HEK293 (cell line): Measurements from ENCODE around the gene DLL1.

Source experiments
- CTCF ChIA-PET: fragments of 350-600 bp; formaldehyde crosslinking; extraction: SDS; loops from one replicate; lab custom pipeline; 2021; ENCODE audit warnings: antibody characterized with exemption; lab: Yijun Ruan, JAX
- POLR2A ChIA-PET: fragments of 300-600 bp; formaldehyde crosslinking; extraction: SDS; loops from one replicate; lab custom pipeline; 2020; ENCODE audit warnings: antibody characterized with exemption, inconsistent platforms; lab: Yijun Ruan, JAX
- H3K27ac ChIP-seq: fragments of 200-500 bp; sonication (Bioruptor generic); 2 replicates; pipeline ENCODE4 v1.5.1; 2014; ENCODE audit warnings: low read depth, low read length, control low read depth, inconsistent platforms; ENCODE audit errors: extremely low read depth
- H3K36me3 ChIP-seq, 2 experiments: fragments of 200-500 bp in 1 of 2; sonication (Bioruptor generic) in 1 of 2; 1 replicate in 1 of 2; 2 replicates in 1 of 2; pipeline ENCODE4 v1.5.1; 2014 to 2017; ENCODE audit warnings: inconsistent platforms in 2 of 2, low read length in 2 of 2; ENCODE audit not compliant: control insufficient read depth in 2 of 2, insufficient read depth in 1 of 2
- H3K4me1 ChIP-seq: fragments of 200-500 bp; sonication (Bioruptor generic); 2 replicates; pipeline ENCODE4 v1.5.1; 2014; ENCODE audit warnings: mild to moderate bottlenecking, low read length, inconsistent platforms; ENCODE audit not compliant: control insufficient read depth, insufficient read depth
- H3K4me3 ChIP-seq: 2 replicates; pipeline ENCODE4 v1.5.1; 2011; ENCODE audit warnings: low read depth, mild to moderate bottlenecking, control low read depth, low read length, moderate library complexity
- H3K9me3 ChIP-seq: fragments of 200-500 bp; sonication (Bioruptor generic); 2 replicates; pipeline ENCODE4 v1.5.1; 2014; ENCODE audit warnings: low read depth, low read length, inconsistent platforms; ENCODE audit not compliant: control insufficient read depth, insufficient read depth
- YY1 ChIP-seq: fragments of 450-650 bp; formaldehyde crosslinking; IDR thresholded peaks from 2 replicates; pipeline ENCODE4 v1.5.1; 2018; ENCODE audit warnings: missing biosample characterization, missing genetic modification characterization
- ZBTB11 ChIP-seq: fragments of 450-650 bp; formaldehyde crosslinking; conservative IDR thresholded peaks from 2 replicates; pipeline ENCODE4 v1.5.1; 2016; ENCODE audit warnings: low read depth, missing biosample characterization, missing genetic modification characterization
- ZNF114 ChIP-seq: fragments of 450-650 bp; formaldehyde crosslinking; IDR thresholded peaks from 2 replicates; pipeline ENCODE4 v1.5.0; 2017; ENCODE audit warnings: missing biosample characterization, missing genetic modification characterization
- ZNF211 ChIP-seq: fragments of 450-650 bp; formaldehyde crosslinking; IDR thresholded peaks from 2 replicates; pipeline ENCODE4 v1.5.1; 2016; ENCODE audit warnings: low read depth, missing biosample characterization, missing genetic modification characterization
- ZNF274 ChIP-seq, 2 experiments: fragments of 200-500 bp in 1 of 2; fragments of 450-650 bp in 1 of 2; sonication (Bioruptor generic) in 1 of 2; formaldehyde crosslinking in 1 of 2; IDR thresholded peaks; 2 replicates each; pipeline versions ENCODE4 v1.5.1 to v1.6.1; 2014 to 2016; ENCODE audit warnings: borderline replicate concordance in 1 of 2, inconsistent platforms in 1 of 2, low read length in 1 of 2, missing biosample characterization in 1 of 2, missing genetic modification characterization in 1 of 2
- ZNF280C ChIP-seq: fragments of 450-650 bp; formaldehyde crosslinking; IDR thresholded peaks from 2 replicates; pipeline ENCODE4 v1.5.1; 2016; ENCODE audit warnings: missing biosample characterization, missing genetic modification characterization
- ZNF362 ChIP-seq: fragments of 450-650 bp; formaldehyde crosslinking; IDR thresholded peaks from 2 replicates; pipeline ENCODE4 v1.5.1; 2016; ENCODE audit warnings: missing biosample characterization, missing genetic modification characterization
- ZNF433 ChIP-seq: fragments of 450-650 bp; formaldehyde crosslinking; IDR thresholded peaks from 2 replicates; pipeline ENCODE4 v1.5.1; 2016; ENCODE audit warnings: missing biosample characterization, missing genetic modification characterization, low read depth
- ZNF488 ChIP-seq: fragments of 450-650 bp; formaldehyde crosslinking; IDR thresholded peaks from 2 replicates; pipeline ENCODE4 v1.5.1; 2016; ENCODE audit warnings: missing biosample characterization, missing genetic modification characterization
- ZNF549 ChIP-seq: fragments of 450-650 bp; IDR thresholded peaks from 2 replicates; pipeline ENCODE4 v1.5.1; 2018; ENCODE audit warnings: missing biosample characterization, missing genetic modification characterization, mild to moderate bottlenecking, inconsistent platforms, moderate library complexity
- ZNF596 ChIP-seq: fragments of 450-650 bp; IDR thresholded peaks from 2 replicates; pipeline ENCODE4 v1.5.0; 2018; ENCODE audit warnings: missing biosample characterization, mild to moderate bottlenecking, missing genetic modification characterization, moderate library complexity
- ZNF624 ChIP-seq: fragments of 450-650 bp; formaldehyde crosslinking; IDR thresholded peaks from 2 replicates; pipeline ENCODE4 v1.5.1; 2017; ENCODE audit warnings: missing biosample characterization, missing genetic modification characterization
- ZNF747 ChIP-seq: fragments of 450-650 bp; formaldehyde crosslinking; IDR thresholded peaks from 2 replicates; pipeline ENCODE4 v1.5.1; 2016; ENCODE audit warnings: missing biosample characterization, missing genetic modification characterization
- ZNF776 ChIP-seq: fragments of 450-650 bp; formaldehyde crosslinking; IDR thresholded peaks from 2 replicates; pipeline ENCODE4 v1.5.0; 2017; ENCODE audit warnings: missing biosample characterization, missing genetic modification characterization, borderline replicate concordance

Gene DLL1

GRCh38 chr6:170261643-170262488 is 29.0 kb downstream of the DLL1 start:
- POLR2A ChIA-PET, result no interaction called here
- Histone ChIP-seq H3K27ac (no peak overlapping the region), H3K9me3 (no peaks in the 10 kb centered on the region)
- no peak for TF ChIP-seq ZNF433 (tag by site-specific recombination)
- TF ChIP-seq, all 188 proteins: peak for 0
- no peaks in the 10 kb centered on the region for H3K4me1 ChIP-seq
- CTCF ChIA-PET, result interaction anchor here (0.6 to 1.1 kb wide), 2 partner anchors 9 to 1055 kb away, joined by 3 read pairs; no protein-coding TSS in a partner anchor
- H3K4me3 ChIP-seq, result no peak overlapping the region
- no peaks in the 10 kb centered on the region for H3K36me3 ChIP-seq

- ChIA-PET CTCF (interaction anchor here (0.7 kb wide), 2 partner anchors 799 to 1310 kb away, joined by 3 read pairs; no protein-coding TSS in a partner anchor), POLR2A (no interaction called here)
- no peaks in the 10 kb centered on the region for H3K9me3 ChIP-seq
- no peak overlapping the region for H3K27ac ChIP-seq
- H3K4me3 ChIP-seq, result no peak overlapping the region
- H3K4me1 ChIP-seq, result no peaks in the 10 kb centered on the region
- TF ChIP-seq ZNF488 (no peak), ZNF280C (tag by site-specific recombination) (no peak), ZNF747 (tag by site-specific recombination) (no peak), ZNF596 (tag by site-specific recombination) (no peak), ZNF274 (IDR thresholded peaks at IDR 0.05; ENCODE audit: low read length) (no peak), ZNF274 (tag by site-specific recombination; IDR thresholded peaks at IDR 0.05; ENCODE audit: borderline replicate concordance) (no peak), ZNF776 (tag by site-specific recombination) (no peak), ZBTB11 (tag by site-specific recombination) (no peak), ZNF211 (tag by site-specific recombination) (no peak), ZNF114 (tag by site-specific recombination) (no peak), ZNF549 (tag by site-specific recombination) (no peak), ZNF362 (tag by site-specific recombination) (no peak), ZNF624 (tag by site-specific recombination) (no peak), YY1 (tag by site-specific recombination) (no peak)
- no peaks in the 10 kb centered on the region for H3K36me3 ChIP-seq
Measured at GRCh38 chr6:170260686-170261085, 30.2 kb downstream of the DLL1 start.
